Coronary artery (tissue), 2 donors: ENCODE data around the gene CAMSAP2.
A peak's percentile ranks its signal among the peaks of the same experiment; 100 is the strongest.

Source experiments
- DNase-seq: peaks from one replicate; pipeline ENCODE4 v3.0.0-alpha.2; 2017; ENCODE audit warnings: low spot score
- H3K27ac ChIP-seq, 2 donors: fragments of 200-600 bp; sonication (generic); one replicate each; pipeline ENCODE4 v1.5.1; 2016 to 2019
- H3K4me3 ChIP-seq: fragments of 200-600 bp; sonication (generic); 2 replicates; pipeline ENCODE4 v1.5.1; 2016; ENCODE audit warnings: mild to moderate bottlenecking, moderate library complexity
- CTCF ChIP-seq: fragments of 200-600 bp; sonication (generic); IDR thresholded peaks from one replicate; pipeline ENCODE4 v1.5.1; 2019; ENCODE audit warnings: antibody characterized with exemption

CAMSAP2 gene

GRCh38 chr1:200890818-200891773, 152.4 kb downstream of the CAMSAP2 start:
- peak overlapping the region; percentile 71 for H3K4me3 ChIP-seq
- TF ChIP-seq CTCF = no peak
- H3K27ac ChIP-seq = no peak overlapping the region
- no peak for DNase-seq

- Histone ChIP-seq H3K27ac (no peak overlapping the region), H3K4me3 (peak overlapping the region; percentile 71)
- TF ChIP-seq CTCF = no peak
- DNase-seq = no peak
Measured at GRCh38 chr1:200891774-200892157, 153.1 kb downstream of the CAMSAP2 start.

- Histone ChIP-seq H3K4me3 (no peak overlapping the region), H3K27ac (no peak overlapping the region)
- TF ChIP-seq CTCF = no peak
- no peak for DNase-seq
Measured at GRCh38 chr1:200892546-200892945, 153.9 kb downstream of the CAMSAP2 start.

GRCh38 chr1:200892958-200893357, 154.3 kb downstream of the CAMSAP2 start:
- TF ChIP-seq CTCF = no peak
- Histone ChIP-seq H3K27ac (no peak overlapping the region), H3K4me3 (no peak overlapping the region)
- no peak for DNase-seq

GRCh38 chr1:200893411-200893901, 154.8 kb downstream of the CAMSAP2 start:
- TF ChIP-seq CTCF = no peak
- DNase-seq = no peak
- no peak overlapping the region for H3K27ac ChIP-seq
- no peak overlapping the region for H3K4me3 ChIP-seq

GRCh38 chr1:200894712-200895442, 156.2 kb downstream of the CAMSAP2 start, which contains the start of gene INAVA:
TSS of gene INAVA (plus strand) at chr1:200894900. CDS start at chr1:200898401, 3,501 bp downstream.
- TF ChIP-seq CTCF = no peak
- Histone ChIP-seq H3K27ac (no peak within 1 kb of the TSS), H3K4me3 (no peak within 1 kb of the TSS)
- DNase-seq = no peak
